Subcutaneous abdominal adipose tissue (tissue), 5 donors: ENCODE results near the gene MRI1.
"Not testable (repeated sequence)": the region's sequence is repeated elsewhere in the genome, so short reads cannot be mapped to it uniquely, and the experiment has no call there.

Source experiments
- H3K27ac ChIP-seq: one replicate; pipeline ENCODE4 v1.7.0; 2013; ENCODE audit warnings: low read depth, mild to moderate bottlenecking, inconsistent platforms, low read length, moderate library complexity
- H3K27me3 ChIP-seq, 5 donors: one replicate each; pipeline ENCODE4 v1.7.0; 2013; ENCODE audit warnings: low read length in 5 of 5, inconsistent platforms in 1 of 5; ENCODE audit not compliant: control insufficient read depth in 5 of 5, insufficient read depth in 4 of 5
- H3K36me3 ChIP-seq, 5 donors: one replicate each; pipeline ENCODE4 v1.7.0; 2013; ENCODE audit warnings: low read length in 5 of 5; ENCODE audit not compliant: control insufficient read depth in 5 of 5, insufficient read depth in 5 of 5
- H3K4me1 ChIP-seq, 5 donors: one replicate each; pipeline ENCODE4 v1.7.0; 2013; ENCODE audit warnings: low read length in 5 of 5, mild to moderate bottlenecking in 3 of 5, moderate library complexity in 1 of 5; ENCODE audit not compliant: control insufficient read depth in 5 of 5, insufficient read depth in 5 of 5
- H3K4me3 ChIP-seq, 5 donors: one replicate each; pipeline ENCODE4 v1.7.0; 2013; ENCODE audit warnings: low read length in 5 of 5, low read depth in 1 of 5
- H3K9ac ChIP-seq, 5 donors: one replicate each; pipeline ENCODE4 v1.7.0; 2013; ENCODE audit warnings: low read length in 5 of 5, mild to moderate bottlenecking in 4 of 5, moderate library complexity in 3 of 5
- H3K9me3 ChIP-seq, 5 donors: one replicate each; pipeline ENCODE4 v1.7.0; 2013; ENCODE audit warnings: low read length in 5 of 5; ENCODE audit not compliant: control insufficient read depth in 5 of 5
- donor health status: healthy.
- donor health status: healthy.
- donor health status: healthy.
- donor health status: healthy.
- donor health status: healthy.

MRI1 gene

GRCh38 chr19:13770013-13770635 is 5.8 kb downstream of the MRI1 start:
- no peak overlapping the region for H3K4me3 ChIP-seq
- no peaks in the 10 kb centered on the region for H3K9me3 ChIP-seq
- H3K4me1 ChIP-seq, result peaks cover 4 to 25% (median 20%) of the 10 kb centered on the region in 5 donors
- no peak overlapping the region for H3K9ac ChIP-seq
- peaks cover 0 to 39% (median 29%) of the 10 kb centered on the region in 5 donors for H3K36me3 ChIP-seq
- no peak overlapping the region for H3K27ac ChIP-seq
- no peaks in the 10 kb centered on the region for H3K27me3 ChIP-seq

DNA sequence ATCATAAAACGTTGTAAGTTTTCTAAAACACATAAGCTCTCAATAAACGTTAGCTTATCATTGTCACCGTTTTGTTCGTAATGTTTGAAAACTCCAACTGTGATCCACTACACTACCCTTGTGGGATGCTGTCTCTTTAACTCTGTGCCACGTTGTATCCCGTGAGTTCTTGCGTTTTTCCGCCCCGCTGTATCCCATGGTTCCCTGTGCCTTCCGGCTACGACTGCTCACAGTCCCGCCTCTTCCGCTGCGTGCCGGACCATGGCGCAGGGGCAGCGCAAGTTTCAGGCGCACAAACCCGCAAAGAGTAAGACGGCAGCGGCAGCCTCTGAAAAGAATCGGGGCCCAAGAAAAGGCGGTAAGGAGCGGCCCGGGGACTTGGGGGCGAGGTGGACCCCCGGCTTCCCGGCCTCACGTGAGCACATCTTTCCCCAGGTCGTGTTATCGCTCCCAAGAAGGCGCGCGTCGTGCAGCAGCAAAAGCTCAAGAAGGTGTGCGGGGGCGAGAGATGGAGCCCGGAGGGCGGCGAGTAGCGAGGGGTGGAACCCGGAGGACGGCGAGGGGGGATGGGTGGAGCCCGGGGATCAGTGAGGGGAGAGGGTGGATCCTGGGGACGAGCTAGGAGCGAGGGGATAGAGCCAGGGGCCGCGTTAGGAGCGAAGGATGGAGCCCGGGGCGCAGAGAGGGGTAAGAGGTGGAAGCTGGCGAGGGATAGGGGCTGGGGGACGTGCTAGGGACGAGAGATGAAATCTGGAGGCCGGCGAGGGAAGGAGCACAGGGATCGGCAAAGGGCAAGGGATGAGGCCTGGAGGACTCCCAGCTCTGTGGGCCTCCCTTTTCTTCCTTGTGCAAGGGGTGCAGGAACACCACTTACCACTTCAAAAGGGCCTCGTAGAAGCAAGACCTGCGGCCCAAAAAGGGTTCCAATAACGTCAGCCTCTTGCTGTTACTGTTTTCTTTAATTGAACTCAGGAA is 10.2 kb downstream of the MRI1 start, which contains the start of gene C19orf53:
Gene C19orf53, plus strand, starts transcription at position 240 of the 975 bp plus-strand sequence. Its CDS starts 22 bp downstream, at position 262.
- Histone ChIP-seq H3K36me3 (peaks cover 0 to 49% (median 39%) of the 10 kb centered on the region in 5 donors), H3K9me3 (no peaks in the 10 kb centered on the region), H3K4me3 (peak within 1 kb of the TSS; percentile 78 to 97 (median 87)), H3K27me3 (no peaks in the 10 kb centered on the region), H3K9ac (peak within 1 kb of the TSS; percentile 78 to 97 (median 88)), H3K27ac (peak within 1 kb of the TSS; percentile 86), H3K4me1 (peaks cover 5 to 33% (median 27%) of the 10 kb centered on the region in 5 donors)

DNA sequence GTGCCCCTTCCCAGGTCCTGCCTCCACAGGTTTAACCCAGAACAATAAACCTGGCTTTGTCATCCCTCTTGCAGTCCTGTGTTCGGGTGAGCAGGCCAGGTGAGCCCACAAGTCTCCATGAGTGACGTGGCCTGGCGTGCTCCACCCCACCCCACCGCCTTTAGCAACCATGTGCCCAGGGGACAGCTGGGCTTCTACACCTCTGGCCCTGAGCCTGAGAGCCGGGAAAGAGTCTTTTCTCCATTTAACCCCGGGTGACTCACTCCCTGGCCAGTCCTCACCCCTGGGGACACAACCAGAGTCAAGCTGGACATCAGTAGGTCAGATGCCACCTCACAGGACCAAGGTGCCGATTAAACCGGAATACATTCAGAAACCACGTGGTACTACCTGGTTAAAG is 14.1 kb downstream of the MRI1 start:
- peaks cover 5 to 40% (median 27%) of the 10 kb centered on the region in 5 donors for H3K4me1 ChIP-seq
- peaks cover 0 to 32% (median 27%) of the 10 kb centered on the region in 5 donors for H3K36me3 ChIP-seq
- no peak overlapping the region for H3K4me3 ChIP-seq
- H3K27me3 ChIP-seq, result no peaks in the 10 kb centered on the region
- H3K27ac ChIP-seq, result peak overlapping the region; percentile 37
- H3K9ac ChIP-seq, result no peak overlapping the region
- no peaks in the 10 kb centered on the region for H3K9me3 ChIP-seq

DNA sequence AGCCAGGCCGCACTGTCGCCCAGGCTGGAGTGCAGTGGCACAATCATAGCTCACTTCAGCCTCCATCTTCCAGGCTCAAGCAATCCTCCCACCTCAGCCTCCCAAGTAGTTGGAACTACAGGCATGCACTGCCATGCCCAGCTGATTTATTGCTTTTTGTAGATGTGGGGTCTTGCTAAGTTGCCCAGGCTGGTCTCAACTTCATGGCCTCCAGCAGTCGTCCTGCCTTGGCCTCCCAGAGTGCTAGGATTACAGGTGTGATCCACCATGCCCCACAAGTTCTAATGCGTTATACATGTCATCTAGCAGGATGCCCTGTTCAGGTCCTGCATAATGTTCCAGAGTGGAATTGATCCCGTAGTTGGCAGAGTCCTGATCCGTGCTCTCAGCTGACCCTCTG is 14.5 kb downstream of the MRI1 start:
- H3K4me3 ChIP-seq, result no peak overlapping the region
- H3K27me3 ChIP-seq, result no peaks in the 10 kb centered on the region
- H3K27ac ChIP-seq, result no peak overlapping the region
- H3K9ac ChIP-seq, result no peak overlapping the region
- no peaks in the 10 kb centered on the region for H3K9me3 ChIP-seq
- H3K4me1 ChIP-seq, result peaks cover 5 to 38% (median 25%) of the 10 kb centered on the region in 5 donors
- peaks cover 0 to 32% (median 27%) of the 10 kb centered on the region in 5 donors for H3K36me3 ChIP-seq

DNA sequence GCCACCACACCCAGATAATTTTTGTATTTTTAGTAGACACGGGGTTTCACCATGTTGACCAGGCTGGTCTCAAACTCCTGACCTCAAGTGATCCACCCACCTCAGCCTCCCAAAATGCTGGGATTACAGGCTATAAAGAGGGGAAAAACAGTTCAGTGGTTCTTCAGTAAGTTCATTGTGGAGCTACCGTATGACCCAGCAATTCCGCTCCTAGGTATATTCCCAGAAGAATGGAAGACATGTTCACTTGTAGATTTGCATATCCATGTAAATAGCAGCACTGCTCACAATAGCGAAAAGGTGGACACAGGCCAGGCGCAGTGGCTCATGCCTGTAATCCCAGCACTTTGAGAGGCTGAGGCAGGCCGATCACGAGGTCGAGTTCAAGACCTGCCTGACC is 15.5 kb downstream of the MRI1 start:
- not testable (repeated sequence) for H3K27ac ChIP-seq

GRCh38 chr19:13781547-13781946 is 17.2 kb downstream of the MRI1 start:
- Histone ChIP-seq H3K9ac (no peak overlapping the region), H3K4me3 (no peak overlapping the region), H3K9me3 (no peaks in the 10 kb centered on the region), H3K27me3 (no peaks in the 10 kb centered on the region), H3K27ac (no peak overlapping the region), H3K36me3 (peaks cover 0 to 28% (median 24%) of the 10 kb centered on the region in 5 donors), H3K4me1 (peaks cover 0 to 19% (median 14%) of the 10 kb centered on the region in 5 donors)

More for the DNA sequence above, 15.5 kb downstream of the MRI1 start:
- peaks cover 0 to 32% (median 27%) of the 10 kb centered on the region in 5 donors for H3K36me3 ChIP-seq
- H3K27me3 ChIP-seq, H3K4me3 ChIP-seq, H3K9me3 ChIP-seq, H3K9ac ChIP-seq: not testable (repeated sequence)
- H3K4me1 ChIP-seq, result peaks cover 5 to 30% (median 19%) of the 10 kb centered on the region in 5 donors

DNA sequence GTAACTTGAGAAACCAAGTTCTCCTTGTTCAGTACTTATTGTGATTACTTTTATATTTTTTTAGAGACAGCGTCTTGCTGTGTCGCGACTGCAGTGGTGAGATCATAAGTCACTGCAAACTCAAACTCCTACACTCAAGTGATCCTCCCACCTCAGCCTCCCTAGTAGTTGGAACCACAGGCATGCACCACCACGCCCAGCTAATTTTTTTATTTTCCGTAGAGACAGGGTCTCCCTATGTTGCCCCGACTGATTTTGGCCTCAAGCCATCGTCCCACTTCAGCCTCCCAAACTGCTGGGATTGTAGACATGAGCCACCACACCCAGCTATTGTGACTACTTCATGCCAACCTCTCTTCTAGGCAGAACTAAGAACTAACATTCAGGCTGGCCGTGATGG is 18.2 kb downstream of the MRI1 start:
- Histone ChIP-seq H3K27ac (no peak overlapping the region), H3K27me3 (no peaks in the 10 kb centered on the region), H3K36me3 (peaks cover 0 to 20% (median 19%) of the 10 kb centered on the region in 5 donors), H3K4me1 (peaks cover 0 to 24% (median 18%) of the 10 kb centered on the region in 5 donors), H3K9me3 (no peaks in the 10 kb centered on the region), H3K9ac (no peak overlapping the region), H3K4me3 (no peak overlapping the region)

GRCh38 chr19:13783565-13784500 is 19.5 kb downstream of the MRI1 start:
- no peak overlapping the region for H3K9ac ChIP-seq
- no peak overlapping the region for H3K27ac ChIP-seq
- H3K9me3 ChIP-seq, result no peaks in the 10 kb centered on the region
- no peaks in the 10 kb centered on the region for H3K27me3 ChIP-seq
- H3K4me1 ChIP-seq, result peaks cover 0 to 31% (median 28%) of the 10 kb centered on the region in 5 donors
- H3K4me3 ChIP-seq, result no peak overlapping the region
- peaks cover 0 to 7% (median 6%) of the 10 kb centered on the region in 5 donors for H3K36me3 ChIP-seq

DNA sequence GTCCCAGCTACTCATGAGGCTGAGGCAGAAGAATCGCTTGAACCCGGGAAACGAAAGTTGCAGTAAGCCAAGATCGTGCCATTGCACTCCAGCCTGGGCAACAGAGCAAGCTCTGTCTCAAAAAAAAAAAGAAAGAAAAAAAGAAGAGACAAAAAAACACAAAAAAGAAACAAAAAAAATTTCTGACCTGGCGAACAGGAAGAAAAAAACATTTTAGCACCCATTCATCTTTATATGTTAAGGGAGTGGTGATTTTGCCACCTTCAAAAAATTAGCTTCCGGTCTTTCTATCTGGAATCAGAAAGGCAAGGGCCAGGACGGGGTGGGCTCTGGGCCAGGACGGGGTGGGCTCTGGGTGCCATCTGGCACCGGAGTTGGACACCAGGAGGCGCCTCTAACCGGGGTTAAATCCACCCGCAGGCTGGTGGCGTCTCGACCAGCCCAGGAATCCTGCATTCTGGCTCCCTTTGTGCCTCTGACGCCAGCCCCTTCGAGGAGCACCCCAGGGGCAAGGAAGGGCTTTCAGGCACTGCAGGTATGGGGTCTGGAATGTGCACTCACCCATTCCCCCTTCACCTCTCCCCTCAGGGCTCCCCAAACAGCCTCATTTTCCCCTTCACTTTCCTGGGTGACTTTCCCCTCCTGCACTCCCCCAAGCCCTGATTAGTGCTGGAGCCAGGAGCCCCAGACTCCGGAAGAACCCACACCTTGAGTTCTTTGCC is 20.6 kb downstream of the MRI1 start:
- Histone ChIP-seq H3K36me3 (no peaks in the 10 kb centered on the region), H3K27me3 (no peaks in the 10 kb centered on the region), H3K4me1 (peaks cover 0 to 34% (median 30%) of the 10 kb centered on the region in 5 donors), H3K27ac (no peak overlapping the region), H3K9ac (peak overlapping the region in 1 of 5 donors; percentile 5), H3K4me3 (peak overlapping the region in 1 of 5 donors; percentile 22), H3K9me3 (no peaks in the 10 kb centered on the region)
